OCI-LY7 (cell line): ENCODE data around the gene CDK10.

Experiments used
- CTCF ChIP-seq: fragments of 200-600 bp; sonication (generic); conservative IDR thresholded peaks from 2 replicates; pipeline ENCODE4 v1.5.1; 2014; ENCODE audit warnings: mild to moderate bottlenecking, antibody characterized with exemption, low read length, moderate library complexity, mixed read lengths
- EZH2phosphoT487 ChIP-seq: fragments of 200-600 bp; sonication (generic); IDR thresholded peaks from 2 replicates; pipeline ENCODE4 v1.6.1; 2018; ENCODE audit warnings: low read depth, borderline replicate concordance, mild to moderate bottlenecking, mixed run types, antibody characterized with exemption, low read length, moderate library complexity, mixed read lengths

- no peak for TF ChIP-seq CTCF
- TF ChIP-seq EZH2phosphoT487: no peak
These were observed 34.5 kb downstream of the CDK10 start, which contains the start of the genes VPS9D1 and ZNF276 for GRCh38 chr16:89720813-89721545.
